HG03520 (cell line): Measurements from ENCODE around the gene FSD1.
"Not testable (repeated sequence)": the region's sequence is repeated elsewhere in the genome, so short reads cannot be mapped to it uniquely, and the experiment has no call there.

Experiments used
- ATAC-seq: cut with Tn5 transposase; IDR thresholded peaks from one replicate; pipeline ENCODE4 v1.9.1; 2021; ENCODE audit warnings: mild to moderate bottlenecking, moderate library complexity; ENCODE audit not compliant: unreplicated experiment

FSD1 gene

GRCh38 chr19:4342314-4342614 lies 37.9 kb downstream of the FSD1 start:
- no peak for ATAC-seq

- ATAC-seq: peak; percentile 83
These were observed 38.4 kb downstream of the FSD1 start for GRCh38 chr19:4342615-4343369.

GRCh38 chr19:4343370-4344307 lies 39.2 kb downstream of the FSD1 start, which contains the start of gene MPND:
Gene MPND (plus strand): TSS chr19:4343562. CDS start chr19:4343594, 32 bp downstream.
- ATAC-seq: peak; percentile 49

- ATAC-seq: no peak
These were observed 41.1 kb downstream of the FSD1 start for GRCh38 chr19:4345342-4346019.

GRCh38 chr19:4346020-4346383 lies 41.6 kb downstream of the FSD1 start:
- ATAC-seq: no peak

GRCh38 chr19:4347521-4347920 lies 43.1 kb downstream of the FSD1 start:
- no peak for ATAC-seq

GRCh38 chr19:4349225-4349624 lies 44.8 kb downstream of the FSD1 start:
- ATAC-seq: not testable (repeated sequence)

- ATAC-seq: no peak
These were observed 45.7 kb downstream of the FSD1 start for GRCh38 chr19:4350111-4350510.

GRCh38 chr19:4350726-4351125 lies 46.3 kb downstream of the FSD1 start:
- ATAC-seq: no peak

- no peak for ATAC-seq
These were observed 48.3 kb downstream of the FSD1 start for GRCh38 chr19:4352701-4353121.

GRCh38 chr19:4354282-4354681 lies 49.9 kb downstream of the FSD1 start:
- ATAC-seq: no peak

- ATAC-seq: no peak
These were observed 50.5 kb downstream of the FSD1 start for GRCh38 chr19:4354897-4355296.

GRCh38 chr19:4357095-4357797 lies 52.8 kb downstream of the FSD1 start:
- no peak for ATAC-seq

GRCh38 chr19:4357921-4358326 lies 53.5 kb downstream of the FSD1 start:
- no peak for ATAC-seq

GRCh38 chr19:4358709-4359626 lies 54.6 kb downstream of the FSD1 start:
- no peak for ATAC-seq

GRCh38 chr19:4359627-4360000 lies 55.2 kb downstream of the FSD1 start:
- no peak for ATAC-seq

GRCh38 chr19:4360081-4360569 lies 55.7 kb downstream of the FSD1 start:
- no peak for ATAC-seq

- ATAC-seq: no peak
These were observed 56.3 kb downstream of the FSD1 start for GRCh38 chr19:4360641-4361151.
